ENCODE measurements around the gene ASPA. TPM values are rescaled to one million over a fixed set of nuclear protein-coding genes. Genes with fewer than 3 reads are reported as not detected.

Gene ASPA
- total and polyA plus RNA-seq, 2 of the 13 experiments (the other 11 are each of a cell fraction or from before 2014, with no cell fraction given), result not detected

DNA sequence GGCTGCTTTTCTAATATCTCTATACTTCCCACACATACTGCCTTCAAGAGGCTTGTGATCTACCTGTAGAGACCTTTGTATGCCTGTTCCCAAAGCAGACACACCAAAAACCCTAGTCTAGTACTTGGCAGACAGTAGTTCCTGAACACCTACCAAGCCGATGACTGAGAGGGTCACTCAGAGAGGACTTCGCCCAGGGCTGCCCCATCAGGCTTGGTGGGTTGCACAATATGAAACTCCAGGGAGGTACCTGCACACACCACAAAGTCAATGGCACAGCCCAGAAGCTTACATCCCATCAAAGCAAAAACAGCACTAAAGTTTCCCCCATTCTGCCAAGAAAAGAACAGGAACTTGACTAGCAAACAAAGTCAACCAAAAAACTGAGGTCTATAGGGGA, 30.3 kb downstream of the ASPA start:
- POLR2A ChIA-PET, result no interaction called here
- CTCF ChIA-PET (ENCODE audit: low intra/inter-chr PET ratio, low total read pairs), result no interaction called here
- in situ Hi-C loops (cut with HindIII; ENCODE audit: extremely low pct_ligation_motif_present, low pct_unique_long_range_greater_than_20kb), result no loop called here

DNA sequence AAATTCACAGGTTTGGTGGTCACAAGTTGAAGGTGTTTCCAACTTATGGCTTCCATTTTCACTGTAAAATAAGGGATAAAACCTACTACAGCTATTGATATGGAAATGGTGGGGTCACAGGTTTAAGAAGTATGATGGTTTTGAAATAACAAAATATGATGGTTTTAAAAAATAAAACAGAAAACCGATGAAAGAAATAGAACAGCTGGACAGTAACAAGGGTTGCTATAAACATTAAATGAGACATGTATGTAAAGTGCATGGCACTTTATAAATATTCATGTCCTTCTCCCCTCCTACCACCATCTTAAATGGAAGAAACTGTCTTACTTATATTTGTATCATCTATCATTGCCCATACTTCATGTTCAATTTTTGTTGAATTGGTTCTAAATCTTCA, 31.3 kb downstream of the ASPA start:
- in situ Hi-C loops (cut with HindIII; ENCODE audit: extremely low pct_ligation_motif_present, low pct_unique_long_range_greater_than_20kb), result no loop called here
- CTCF ChIA-PET (ENCODE audit: low intra/inter-chr PET ratio, low total read pairs), result no interaction called here
- H3K9me3 ChIP-seq (ENCODE audit: low read length), result no peaks in the 10 kb centered on the region
- no peak overlapping the region for H3K9ac ChIP-seq (ENCODE audit: insufficient read depth, low read depth, low read length)
- no peak for FAIRE-seq
- H2AFZ ChIP-seq (ENCODE audit: low read length), result no peak overlapping the region
- H3K27me3 ChIP-seq (ENCODE audit: control insufficient read depth in 1 of 2, insufficient read depth in 2 of 2, low read length in 2 of 2), result no peaks in the 10 kb centered on the region
- BruUV-seq (replicated peaks), result no TSS peak
- no peak overlapping the region for H3K4me3 ChIP-seq (replicated peaks in 1 of 3; ENCODE audit: insufficient read depth in 1 of 3, low read depth in 2 of 3, low read length in 3 of 3)
- POLR2A ChIA-PET, result no interaction called here
- H3K4me1 ChIP-seq (ENCODE audit: insufficient read depth, low read length), result no peaks in the 10 kb centered on the region
- intact Hi-C loops (cut with micrococcal nuclease; ENCODE audit: unreplicated experiment), result no loop called here
- H3K79me2 ChIP-seq (ENCODE audit: insufficient read depth, low read length), result no peaks in the 10 kb centered on the region
- no peak for DNase-seq (ENCODE audit: low spot score)
- no peak overlapping the region for H3K27ac ChIP-seq (ENCODE audit: extremely low read length, insufficient read depth, low read length)
- no peaks in the 10 kb centered on the region for H3K36me3 ChIP-seq (replicated peaks in 1 of 2; ENCODE audit: control insufficient read depth in 1 of 2, insufficient read depth in 2 of 2, low read length in 2 of 2)
- H3K4me2 ChIP-seq (ENCODE audit: low read depth, low read length), result no peak overlapping the region
- no peak for ATAC-seq
- TF ChIP-seq, protein P1, sequence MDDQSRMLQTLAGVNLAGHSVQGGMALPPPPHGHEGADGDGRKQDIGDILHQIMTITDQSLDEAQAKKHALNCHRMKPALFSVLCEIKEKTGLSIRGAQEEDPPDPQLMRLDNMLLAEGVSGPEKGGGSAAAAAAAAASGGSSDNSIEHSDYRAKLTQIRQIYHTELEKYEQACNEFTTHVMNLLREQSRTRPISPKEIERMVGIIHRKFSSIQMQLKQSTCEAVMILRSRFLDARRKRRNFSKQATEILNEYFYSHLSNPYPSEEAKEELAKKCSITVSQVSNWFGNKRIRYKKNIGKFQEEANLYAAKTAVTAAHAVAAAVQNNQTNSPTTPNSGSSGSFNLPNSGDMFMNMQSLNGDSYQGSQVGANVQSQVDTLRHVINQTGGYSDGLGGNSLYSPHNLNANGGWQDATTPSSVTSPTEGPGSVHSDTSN (CRISPR knock-in tag; IDR thresholded peaks at IDR 0.05; ENCODE audit: borderline replicate concordance), result no peak
- TF ChIP-seq MED1 (CRISPR knock-in tag; IDR thresholded peaks at IDR 0.05) (no peak), MBD4 (IDR thresholded peaks at IDR 0.05; ENCODE audit: borderline replicate concordance, low read length) (no peak), STAG1 (CRISPR knock-in tag; IDR thresholded peaks at IDR 0.05) (no peak)
- TF ChIP-seq, protein P2, sequence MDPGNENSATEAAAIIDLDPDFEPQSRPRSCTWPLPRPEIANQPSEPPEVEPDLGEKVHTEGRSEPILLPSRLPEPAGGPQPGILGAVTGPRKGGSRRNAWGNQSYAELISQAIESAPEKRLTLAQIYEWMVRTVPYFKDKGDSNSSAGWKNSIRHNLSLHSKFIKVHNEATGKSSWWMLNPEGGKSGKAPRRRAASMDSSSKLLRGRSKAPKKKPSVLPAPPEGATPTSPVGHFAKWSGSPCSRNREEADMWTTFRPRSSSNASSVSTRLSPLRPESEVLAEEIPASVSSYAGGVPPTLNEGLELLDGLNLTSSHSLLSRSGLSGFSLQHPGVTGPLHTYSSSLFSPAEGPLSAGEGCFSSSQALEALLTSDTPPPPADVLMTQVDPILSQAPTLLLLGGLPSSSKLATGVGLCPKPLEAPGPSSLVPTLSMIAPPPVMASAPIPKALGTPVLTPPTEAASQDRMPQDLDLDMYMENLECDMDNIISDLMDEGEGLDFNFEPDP (CRISPR knock-in tag; conservative IDR thresholded peaks at IDR 0.05), result no peak
- TF ChIP-seq, protein P3, sequence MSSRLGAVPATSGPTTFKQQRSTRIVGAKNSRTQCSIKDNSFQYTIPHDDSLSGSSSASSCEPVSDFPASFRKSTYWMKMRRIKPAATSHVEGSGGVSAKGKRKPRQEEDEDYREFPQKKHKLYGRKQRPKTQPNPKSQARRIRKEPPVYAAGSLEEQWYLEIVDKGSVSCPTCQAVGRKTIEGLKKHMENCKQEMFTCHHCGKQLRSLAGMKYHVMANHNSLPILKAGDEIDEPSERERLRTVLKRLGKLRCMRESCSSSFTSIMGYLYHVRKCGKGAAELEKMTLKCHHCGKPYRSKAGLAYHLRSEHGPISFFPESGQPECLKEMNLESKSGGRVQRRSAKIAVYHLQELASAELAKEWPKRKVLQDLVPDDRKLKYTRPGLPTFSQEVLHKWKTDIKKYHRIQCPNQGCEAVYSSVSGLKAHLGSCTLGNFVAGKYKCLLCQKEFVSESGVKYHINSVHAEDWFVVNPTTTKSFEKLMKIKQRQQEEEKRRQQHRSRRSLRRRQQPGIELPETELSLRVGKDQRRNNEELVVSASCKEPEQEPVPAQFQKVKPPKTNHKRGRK (CRISPR knock-in tag; IDR thresholded peaks at IDR 0.05), result no peak
- 0% methylated on average over 1 of the region's 1 CpG for WGBS (ENCODE audit: low lambda C conversion rate)
- no peaks in the 10 kb centered on the region for H4K20me1 ChIP-seq (ENCODE audit: insufficient read depth, low read length)

More for the DNA sequence above, 30.3 kb downstream of the ASPA start:
- H4K20me1 ChIP-seq (ENCODE audit: insufficient read depth, low read length), result no peaks in the 10 kb centered on the region
- no peaks in the 10 kb centered on the region for H3K79me2 ChIP-seq (ENCODE audit: insufficient read depth, low read length)
- H3K27me3 ChIP-seq (ENCODE audit: control insufficient read depth in 1 of 2, insufficient read depth in 2 of 2, low read length in 2 of 2), result no peaks in the 10 kb centered on the region
- H3K9ac ChIP-seq (ENCODE audit: insufficient read depth, low read depth, low read length), result no peak overlapping the region
- DNase-seq (ENCODE audit: low spot score), result peak; percentile 16
- no peaks in the 10 kb centered on the region for H3K36me3 ChIP-seq (replicated peaks in 1 of 2; ENCODE audit: control insufficient read depth in 1 of 2, insufficient read depth in 2 of 2, low read length in 2 of 2)
- peak; percentile 52 for TF ChIP-seq HNF4A (CRISPR knock-in tag; IDR thresholded peaks at IDR 0.05)
- TF ChIP-seq HNF4G (IDR thresholded peaks at IDR 0.05; ENCODE audit: borderline replicate concordance, low read depth, low read length), result peak; percentile 33; the same call in 1 of the 2 replicates
- no peak for TF ChIP-seq HNF4G (CRISPR knock-in tag; IDR thresholded peaks at IDR 0.05; ENCODE audit: borderline replicate concordance, low read depth)
- peak; percentile 70 for TF ChIP-seq CEBPG (CRISPR knock-in tag; IDR thresholded peaks at IDR 0.05)
- peak; percentile 93 for TF ChIP-seq CEBPB (IDR thresholded peaks at IDR 0.05; ENCODE audit: borderline replicate concordance, low read depth, low read length)
- TF ChIP-seq ZNF703 (CRISPR knock-in tag; IDR thresholded peaks at IDR 0.05; ENCODE audit: borderline replicate concordance), result no peak
- no peaks in the 10 kb centered on the region for H3K9me3 ChIP-seq (ENCODE audit: low read length)
- no peak for FAIRE-seq
- no peak overlapping the region for H3K27ac ChIP-seq (ENCODE audit: extremely low read length, insufficient read depth, low read length)
- H3K4me1 ChIP-seq (ENCODE audit: insufficient read depth, low read length), result no peaks in the 10 kb centered on the region
- BruUV-seq (replicated peaks), result no TSS peak
- 5% methylated on average over 2 of the region's 2 CpGs for WGBS (ENCODE audit: low lambda C conversion rate)
- no peak overlapping the region for H3K4me3 ChIP-seq (replicated peaks in 1 of 3; ENCODE audit: insufficient read depth in 1 of 3, low read depth in 2 of 3, low read length in 3 of 3)
- H2AFZ ChIP-seq (ENCODE audit: low read length), result no peak overlapping the region
- intact Hi-C loops (cut with micrococcal nuclease; ENCODE audit: unreplicated experiment), result no loop called here
- H3K4me2 ChIP-seq (ENCODE audit: low read depth, low read length), result no peak overlapping the region
- peak; percentile 84 for ATAC-seq
